GM12875 (cell line): ENCODE measurements around the gene RCOR2.

Experiments used
- H3K4me3 ChIP-seq: one replicate; pipeline ENCODE4 v1.5.1; 2011; ENCODE audit warnings: low read depth, low read length, control low read depth
- TF ChIP-seq, protein P1 (sequence below): IDR thresholded peaks from 2 replicates; pipeline ENCODE4 v1.5.1; 2011; ENCODE audit warnings: low read depth, mild to moderate bottlenecking, control low read depth, inconsistent platforms, low read length, moderate library complexity, borderline replicate concordance; ENCODE audit not compliant: insufficient read depth

RCOR2 gene

DNA sequence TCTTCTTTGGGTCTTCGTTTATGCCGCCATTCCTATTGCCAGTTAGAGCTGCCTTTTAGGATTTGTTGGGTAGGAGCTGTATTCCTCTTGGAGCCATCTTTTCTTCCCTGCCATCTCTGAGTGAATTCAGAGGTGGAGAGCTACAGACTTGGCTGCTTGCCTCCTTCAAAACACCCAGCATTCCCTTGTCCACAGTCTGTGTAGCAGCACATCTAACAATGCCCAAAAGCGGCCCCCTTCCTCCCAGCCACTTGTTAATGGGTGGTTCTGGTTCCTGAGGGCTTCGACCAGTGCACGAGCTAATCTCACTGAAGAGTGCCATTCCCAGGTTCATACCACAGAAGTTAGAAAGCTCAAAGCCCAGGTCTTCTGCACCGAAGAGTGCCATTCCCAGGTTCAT lies 40.3 kb downstream of the RCOR2 start:
- H3K4me3 ChIP-seq = no peak overlapping the region
- TF ChIP-seq, protein P1, sequence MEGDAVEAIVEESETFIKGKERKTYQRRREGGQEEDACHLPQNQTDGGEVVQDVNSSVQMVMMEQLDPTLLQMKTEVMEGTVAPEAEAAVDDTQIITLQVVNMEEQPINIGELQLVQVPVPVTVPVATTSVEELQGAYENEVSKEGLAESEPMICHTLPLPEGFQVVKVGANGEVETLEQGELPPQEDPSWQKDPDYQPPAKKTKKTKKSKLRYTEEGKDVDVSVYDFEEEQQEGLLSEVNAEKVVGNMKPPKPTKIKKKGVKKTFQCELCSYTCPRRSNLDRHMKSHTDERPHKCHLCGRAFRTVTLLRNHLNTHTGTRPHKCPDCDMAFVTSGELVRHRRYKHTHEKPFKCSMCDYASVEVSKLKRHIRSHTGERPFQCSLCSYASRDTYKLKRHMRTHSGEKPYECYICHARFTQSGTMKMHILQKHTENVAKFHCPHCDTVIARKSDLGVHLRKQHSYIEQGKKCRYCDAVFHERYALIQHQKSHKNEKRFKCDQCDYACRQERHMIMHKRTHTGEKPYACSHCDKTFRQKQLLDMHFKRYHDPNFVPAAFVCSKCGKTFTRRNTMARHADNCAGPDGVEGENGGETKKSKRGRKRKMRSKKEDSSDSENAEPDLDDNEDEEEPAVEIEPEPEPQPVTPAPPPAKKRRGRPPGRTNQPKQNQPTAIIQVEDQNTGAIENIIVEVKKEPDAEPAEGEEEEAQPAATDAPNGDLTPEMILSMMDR = no peak

DNA sequence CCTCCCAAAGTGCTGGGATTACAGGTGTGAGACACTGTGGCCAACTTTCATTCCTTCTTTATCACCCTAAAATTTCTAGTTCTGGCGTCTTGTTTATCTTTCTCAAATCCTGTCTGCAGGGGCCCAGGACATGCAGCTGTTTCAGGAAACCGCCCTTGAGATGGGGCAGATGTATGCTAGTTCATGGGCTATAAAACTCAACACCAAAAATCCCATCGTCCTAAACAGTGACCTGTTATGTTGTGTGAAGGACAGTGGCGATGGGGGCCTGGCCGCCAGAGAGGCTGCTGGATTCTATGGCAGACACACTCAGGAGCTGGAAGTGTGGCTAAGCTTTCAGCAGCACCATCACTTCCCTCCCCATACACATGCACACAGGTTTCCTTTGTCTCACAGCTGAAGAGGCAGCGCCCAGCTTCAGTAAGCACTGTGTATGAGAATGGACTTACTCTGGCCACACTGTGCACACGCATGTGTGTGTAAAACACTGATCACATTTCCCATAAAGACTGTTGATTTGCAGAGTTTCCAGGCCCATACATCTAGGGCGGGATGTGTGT lies 41.4 kb downstream of the RCOR2 start:
- no peak overlapping the region for H3K4me3 ChIP-seq
- TF ChIP-seq, protein P1 = no peak

DNA sequence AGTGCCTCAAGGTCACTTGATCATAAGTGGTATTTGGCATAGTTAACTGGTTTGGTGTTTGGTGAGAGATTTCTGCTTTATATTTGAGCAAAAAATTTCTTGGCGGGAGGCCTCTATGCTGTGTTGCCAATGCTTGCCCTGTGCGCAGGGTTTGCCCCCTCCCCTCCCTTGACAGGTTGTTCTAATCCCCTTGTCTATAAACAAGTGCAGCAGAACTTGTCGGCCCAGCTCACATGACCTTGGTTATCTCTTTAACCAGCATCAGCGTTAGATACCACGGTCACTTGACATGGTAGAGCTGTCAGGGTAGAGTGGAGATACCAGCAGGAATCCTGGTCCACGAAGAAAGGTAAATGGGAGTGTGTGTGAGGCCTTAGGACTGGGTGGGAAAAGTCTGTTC lies 42.5 kb downstream of the RCOR2 start:
- H3K4me3 ChIP-seq = no peak overlapping the region
- TF ChIP-seq, protein P1 = no peak

- TF ChIP-seq, protein P1 = no peak
Observed at GRCh38 chr11:63873311-63873710, 43.7 kb downstream of the RCOR2 start.

GRCh38 chr11:63872800-63873197 lies 44.2 kb downstream of the RCOR2 start:
- no peak overlapping the region for H3K4me3 ChIP-seq
- TF ChIP-seq, protein P1 = no peak

More at GRCh38 chr11:63873311-63873710, 43.7 kb downstream of the RCOR2 start:
- no peak overlapping the region for H3K4me3 ChIP-seq

GRCh38 chr11:63871962-63872799 lies 44.8 kb downstream of the RCOR2 start:
- no peak overlapping the region for H3K4me3 ChIP-seq
- TF ChIP-seq, protein P1 = peak; percentile 51; the same call in 1 of the 2 replicates
